ENCODE measurements around the gene CORO7. TPM values are rescaled to one million over a fixed set of nuclear protein-coding genes. Genes with fewer than 3 reads are reported as not detected.

Gene CORO7
- total and polyA plus RNA-seq, 7 experiments from 2014 or later = 29.6 to 572 (median 141) TPM

DNA sequence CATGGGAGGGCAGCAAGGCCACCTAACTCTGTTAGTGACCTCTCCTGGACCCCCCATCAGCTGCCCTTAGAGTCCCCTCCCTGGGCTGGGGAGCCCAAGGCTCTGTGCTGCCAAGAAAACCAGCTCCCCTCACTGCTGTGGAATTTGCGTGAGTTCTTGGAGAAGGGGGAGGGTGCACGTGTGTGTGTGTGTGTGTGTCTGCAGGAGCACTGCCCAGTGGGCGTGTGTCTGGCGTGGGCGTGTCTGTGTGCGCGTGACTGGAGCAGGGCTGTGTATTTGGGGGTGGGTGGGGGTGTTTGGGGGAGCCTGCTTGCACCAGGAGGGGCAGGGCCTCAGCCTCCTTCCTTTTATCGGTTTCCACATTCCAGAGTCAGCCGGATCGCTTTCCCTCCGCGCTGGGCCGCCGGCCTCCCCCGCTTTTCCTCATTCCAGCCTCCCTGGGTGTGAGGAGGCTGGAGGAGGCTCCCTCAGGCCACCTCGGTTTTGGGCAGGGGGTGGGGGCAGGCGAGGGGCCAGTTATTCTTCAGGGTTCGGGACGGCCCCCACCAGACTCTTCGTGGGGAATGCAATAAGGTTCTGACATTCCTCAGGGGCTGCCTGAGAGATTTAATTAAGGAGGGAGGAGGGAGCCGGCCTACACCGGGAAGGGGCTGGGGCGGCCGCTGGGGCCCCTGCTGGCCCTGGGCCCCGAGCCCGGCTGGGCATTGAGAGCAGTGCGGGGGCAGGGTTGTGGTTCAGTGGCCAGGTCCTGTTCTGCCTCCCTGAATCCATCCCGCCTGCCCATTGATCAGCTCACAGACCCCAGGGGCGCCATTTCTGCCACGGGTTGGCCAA is 42.3 kb downstream of the CORO7 start:
- H3K36me3 ChIP-seq (ENCODE audit: control insufficient read depth in 2 of 3, insufficient read depth in 3 of 3, low read length in 3 of 3) = peaks cover 0 to 25% (median 0%) of the 10 kb centered on the region in 3 experiments
- H3K4me3 Mint-ChIP-seq = peak overlapping the region in 2 of 10 donors; percentile 6 to 25
- CTCF ChIA-PET = interaction anchor here (1.1 kb wide), 1 partner anchor 29 kb away, joined by 6 read pairs; no protein-coding TSS in a partner anchor
- peaks cover 0 to 17% (median 12%) of the 10 kb centered on the region in 7 donors for H3K4me1 Mint-ChIP-seq
- H3K9me3 Mint-ChIP-seq = no peaks in the 10 kb centered on the region
- H3K9me3 ChIP-seq (ENCODE audit: control insufficient read depth in 2 of 3, low read length in 3 of 3) = no peaks in the 10 kb centered on the region
- peak overlapping the region in 1 of 9 donors; percentile 78 for H3K27ac Mint-ChIP-seq
- H3K36me3 Mint-ChIP-seq = no peaks in the 10 kb centered on the region
- POLR2A ChIA-PET = no interaction called here
- H3K27me3 Mint-ChIP-seq = no peaks in the 10 kb centered on the region
- no peak overlapping the region for H3K27ac ChIP-seq (ENCODE audit: low read depth, low read length)
- no peak overlapping the region for H3K4me3 ChIP-seq (ENCODE audit: low read length)
- ATAC-seq = no peak
- no peaks in the 10 kb centered on the region for H3K27me3 ChIP-seq (ENCODE audit: control insufficient read depth in 2 of 2, insufficient read depth in 2 of 2, low read length in 2 of 2)
- peak in 1 of 9 donors; percentile 55 for DNase-seq
- peaks cover 15 to 19% of the 10 kb centered on the region in 2 donors for H3K4me1 ChIP-seq (ENCODE audit: control insufficient read depth in 2 of 2, insufficient read depth in 2 of 2, low read length in 2 of 2)
- intact Hi-C loops (cut with micrococcal nuclease) = loop anchor here (5.0 kb wide), 2 partner anchors 38 to 103 kb away; partner anchors contain the start of gene HMOX2 (in 1 of the 2)

DNA sequence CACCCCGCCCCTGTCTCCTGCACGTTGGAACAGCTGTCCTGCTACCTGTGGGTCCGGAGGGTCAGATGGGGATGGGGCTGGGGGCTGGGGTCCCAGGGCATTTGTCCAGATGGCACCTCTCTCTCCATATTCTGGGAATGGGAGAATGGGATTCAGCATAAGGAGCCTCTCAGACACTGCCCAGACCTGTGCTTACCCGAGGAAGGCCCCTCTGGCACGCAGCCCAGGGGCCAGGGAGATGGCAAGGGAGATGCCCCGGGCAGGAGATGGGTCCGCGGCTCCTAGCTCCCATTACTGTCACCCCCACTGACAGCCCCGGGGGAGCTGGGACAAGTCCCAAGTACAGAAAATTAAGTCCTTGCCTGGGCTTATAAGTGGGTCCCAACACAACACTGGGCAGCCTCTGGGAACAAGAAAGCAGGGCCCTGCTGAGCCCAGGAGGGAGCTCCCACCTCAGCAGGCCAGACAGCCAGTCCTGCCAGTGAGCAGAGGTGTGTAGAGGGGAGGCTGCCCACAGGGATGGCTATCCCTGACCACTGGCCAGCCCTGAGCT is 43.0 kb downstream of the CORO7 start:
- H3K36me3 Mint-ChIP-seq = no peaks in the 10 kb centered on the region
- H3K9me3 Mint-ChIP-seq = no peaks in the 10 kb centered on the region
- POLR2A ChIA-PET = no interaction called here
- ATAC-seq = no peak
- Histone ChIP-seq H3K9me3 (ENCODE audit: control insufficient read depth in 2 of 3, low read length in 3 of 3) (no peaks in the 10 kb centered on the region), H3K36me3 (ENCODE audit: control insufficient read depth in 2 of 3, insufficient read depth in 3 of 3, low read length in 3 of 3) (peaks cover 0 to 18% (median 0%) of the 10 kb centered on the region in 3 experiments), H3K27ac (ENCODE audit: low read depth, low read length) (no peak overlapping the region), H3K27me3 (ENCODE audit: control insufficient read depth in 2 of 2, insufficient read depth in 2 of 2, low read length in 2 of 2) (no peaks in the 10 kb centered on the region), H3K4me3 (ENCODE audit: low read length) (no peak overlapping the region), H3K4me1 (ENCODE audit: control insufficient read depth in 2 of 2, insufficient read depth in 2 of 2, low read length in 2 of 2) (peaks cover 15 to 19% of the 10 kb centered on the region in 2 donors)
- H3K4me3 Mint-ChIP-seq = no peak overlapping the region
- intact Hi-C loops (cut with micrococcal nuclease) = loop anchor here (5.0 kb wide), 2 partner anchors 39 to 104 kb away; partner anchors contain the start of gene HMOX2 (in 1 of the 2)
- DNase-seq = peak in 1 of 9 donors; percentile 23
- no peaks in the 10 kb centered on the region for H3K27me3 Mint-ChIP-seq
- CTCF ChIA-PET = interaction anchor here (1.1 kb wide), 1 partner anchor 30 kb away, joined by 6 read pairs; no protein-coding TSS in a partner anchor
- H3K4me1 Mint-ChIP-seq = peaks cover 0 to 21% (median 12%) of the 10 kb centered on the region in 7 donors
- no peak overlapping the region for H3K27ac Mint-ChIP-seq

DNA sequence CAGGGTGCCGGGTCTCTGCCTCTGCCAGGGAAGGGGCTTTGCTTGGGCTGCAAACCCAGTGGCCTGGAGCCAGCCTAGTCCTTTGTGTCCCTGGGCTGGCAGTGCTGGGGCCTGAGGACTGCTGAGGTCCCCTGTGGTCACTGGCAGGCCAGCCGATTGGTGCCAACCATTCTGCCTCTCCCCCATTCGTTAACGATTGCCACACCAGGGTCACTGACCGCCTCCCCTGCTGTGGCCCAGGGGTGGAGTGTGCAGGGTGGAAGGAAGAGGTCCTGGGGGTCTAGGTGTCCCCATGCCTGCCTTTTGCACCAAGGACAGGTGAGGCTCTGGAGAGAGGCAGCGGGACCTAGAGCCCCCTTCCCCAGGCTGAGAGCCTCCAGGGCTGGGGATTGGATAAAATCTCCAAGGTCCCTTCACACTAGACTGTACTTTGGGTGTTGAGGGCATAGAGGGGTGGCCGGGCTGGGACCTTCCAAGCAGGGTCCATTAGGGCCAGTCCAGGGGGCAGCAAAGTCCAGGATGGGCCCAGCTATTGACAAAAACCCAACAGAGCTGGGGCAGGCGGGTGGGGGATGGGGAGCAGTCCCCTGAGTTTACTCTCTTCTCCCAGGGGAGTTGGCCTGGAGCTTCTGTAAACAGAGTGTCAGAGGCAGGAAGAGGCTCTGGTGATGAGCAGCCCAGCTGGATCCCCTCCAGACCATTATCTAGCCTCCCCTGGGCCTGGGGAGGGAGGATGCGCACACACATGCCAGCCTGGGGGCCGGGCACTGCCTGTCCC is 43.6 kb downstream of the CORO7 start:
- Histone ChIP-seq H3K9me3 (ENCODE audit: control insufficient read depth in 2 of 3, low read length in 3 of 3) (no peaks in the 10 kb centered on the region), H3K27me3 (ENCODE audit: control insufficient read depth in 2 of 2, insufficient read depth in 2 of 2, low read length in 2 of 2) (no peaks in the 10 kb centered on the region), H3K4me3 (ENCODE audit: low read length) (peak overlapping the region; percentile 51), H3K4me1 (ENCODE audit: control insufficient read depth in 2 of 2, insufficient read depth in 2 of 2, low read length in 2 of 2) (peaks cover 15 to 19% of the 10 kb centered on the region in 2 donors), H3K36me3 (ENCODE audit: control insufficient read depth in 2 of 3, insufficient read depth in 3 of 3, low read length in 3 of 3) (peaks cover 0 to 14% (median 0%) of the 10 kb centered on the region in 3 experiments), H3K27ac (ENCODE audit: low read depth, low read length) (no peak overlapping the region)
- ATAC-seq = no peak
- ChIA-PET POLR2A (no interaction called here), CTCF (interaction anchor here (1.1 kb wide), 1 partner anchor 31 kb away, joined by 6 read pairs; no protein-coding TSS in a partner anchor)
- Mint-ChIP-seq H3K36me3 (no peaks in the 10 kb centered on the region), H3K27ac (peak overlapping the region in 2 of 9 donors; percentile 38 to 43), H3K9me3 (no peaks in the 10 kb centered on the region), H3K4me3 (peak overlapping the region in 8 of 10 donors; percentile 16 to 88 (median 78)), H3K27me3 (no peaks in the 10 kb centered on the region), H3K4me1 (peaks cover 0 to 19% (median 12%) of the 10 kb centered on the region in 7 donors)
- intact Hi-C loops (cut with micrococcal nuclease) = loop anchor here (5.0 kb wide), 2 partner anchors 40 to 105 kb away; partner anchors contain the start of gene HMOX2 (in 1 of the 2)
- DNase-seq = peak in 1 of 9 donors; percentile 21

DNA sequence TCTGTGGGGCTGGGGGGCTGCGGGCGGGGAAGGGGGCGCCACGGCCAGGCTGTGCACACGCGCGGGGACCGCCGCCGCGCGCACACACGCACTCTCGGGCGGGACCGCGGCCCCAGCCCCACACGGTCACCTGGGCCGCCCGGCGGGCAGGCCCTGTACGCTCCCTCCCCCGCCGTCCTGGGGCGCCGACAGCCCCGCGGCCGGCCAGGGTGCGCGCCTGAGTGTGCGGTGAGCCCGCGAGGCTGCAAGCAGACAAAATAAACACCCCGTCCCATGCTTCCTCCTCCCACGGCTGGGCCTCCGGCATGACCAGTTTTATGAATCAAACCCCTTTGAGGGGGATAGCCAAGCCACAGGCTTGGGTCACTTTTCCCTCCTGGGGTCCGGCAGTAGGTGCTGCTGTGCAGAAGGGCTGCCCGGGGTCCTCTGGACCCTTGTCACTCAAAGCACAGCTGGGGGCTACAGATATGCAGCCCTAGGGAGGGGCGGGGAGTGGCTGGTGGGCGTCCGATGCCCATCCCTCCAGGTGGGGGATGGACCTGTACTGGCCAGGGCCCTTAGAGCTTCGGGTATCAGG is 44.3 kb downstream of the CORO7 start:
- ChIA-PET CTCF (no interaction called here), POLR2A (no interaction called here)
- H3K27ac ChIP-seq (ENCODE audit: low read depth, low read length) = peak overlapping the region; percentile 58

DNA sequence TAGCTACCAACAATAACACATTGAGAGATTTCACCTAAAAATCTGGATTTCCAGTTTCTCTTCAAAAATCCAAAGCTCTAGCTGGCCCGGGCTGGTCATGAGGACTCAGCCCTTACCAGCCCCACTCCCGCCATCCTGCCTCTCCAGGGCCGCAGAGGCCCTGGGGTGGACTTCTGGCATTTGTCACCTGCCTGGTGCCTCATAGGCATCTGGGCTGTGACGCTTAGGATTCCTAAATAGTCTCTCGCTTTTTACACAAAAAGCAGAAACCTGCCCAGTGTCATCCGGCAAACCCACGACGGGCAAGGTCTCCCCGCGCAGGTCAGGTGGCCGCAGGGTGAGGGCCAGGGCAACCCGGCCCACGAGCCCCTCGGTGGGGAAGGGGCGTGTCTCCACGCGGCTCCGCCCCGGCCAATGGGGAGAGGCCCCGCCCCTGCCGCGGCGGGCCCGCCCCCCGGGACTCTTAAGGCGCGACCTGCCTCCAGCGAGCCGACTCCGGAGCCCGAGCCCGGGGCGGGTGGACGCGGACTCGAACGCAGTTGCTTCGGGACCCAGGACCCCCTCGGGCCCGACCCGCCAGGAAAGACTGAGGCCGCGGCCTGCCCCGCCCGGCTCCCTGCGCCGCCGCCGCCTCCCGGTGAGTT is 44.9 kb downstream of the CORO7 start, which contains the start of gene VASN:
Gene VASN (plus strand): TSS at position 492 of the 644 bp plus-strand sequence. CDS start 9,030 bp downstream, outside the sequence.
- Mint-ChIP-seq H3K4me1 (peaks cover 0 to 24% (median 12%) of the 10 kb centered on the region in 7 donors), H3K27ac (peak within 1 kb of the TSS in 6 of 9 donors; percentile 43 to 74 (median 66))
- POLR2A ChIA-PET = no interaction called here

More for the DNA sequence above, 44.3 kb downstream of the CORO7 start:
- DNase-seq (peak in 2 of 9 donors; percentile 33 to 38), ATAC-seq (peak; percentile 53)
- intact Hi-C loops (cut with micrococcal nuclease) = loop anchor here (5.0 kb wide), 2 partner anchors 40 to 105 kb away; partner anchors contain the start of gene HMOX2 (in 1 of the 2)
- H3K4me1 Mint-ChIP-seq = peaks cover 0 to 24% (median 12%) of the 10 kb centered on the region in 7 donors
- no peaks in the 10 kb centered on the region for H3K9me3 ChIP-seq (ENCODE audit: control insufficient read depth in 2 of 3, low read length in 3 of 3)
- H3K36me3 Mint-ChIP-seq = peaks cover 0 to 5% (median 0%) of the 10 kb centered on the region in 5 donors
- H3K4me3 ChIP-seq (ENCODE audit: low read length) = peak overlapping the region; percentile 51
- H3K27me3 ChIP-seq (ENCODE audit: control insufficient read depth in 2 of 2, insufficient read depth in 2 of 2, low read length in 2 of 2) = no peaks in the 10 kb centered on the region
- peaks cover 0 to 3% (median 0%) of the 10 kb centered on the region in 11 donors for H3K9me3 Mint-ChIP-seq
- H3K36me3 ChIP-seq (ENCODE audit: control insufficient read depth in 2 of 3, insufficient read depth in 3 of 3, low read length in 3 of 3) = peaks cover 0 to 16% (median 6%) of the 10 kb centered on the region in 3 experiments
- peak overlapping the region in 6 of 9 donors; percentile 43 to 74 (median 66) for H3K27ac Mint-ChIP-seq
- peaks cover 15 to 19% of the 10 kb centered on the region in 2 donors for H3K4me1 ChIP-seq (ENCODE audit: control insufficient read depth in 2 of 2, insufficient read depth in 2 of 2, low read length in 2 of 2)
- H3K27me3 Mint-ChIP-seq = no peaks in the 10 kb centered on the region
- peak overlapping the region; percentile 61 to 88 (median 81) for H3K4me3 Mint-ChIP-seq

More for the DNA sequence above, 44.9 kb downstream of the CORO7 start, which contains the start of gene VASN:
- H3K9me3 ChIP-seq (ENCODE audit: control insufficient read depth in 2 of 3, low read length in 3 of 3) = no peaks in the 10 kb centered on the region
- peak; percentile 89 for ATAC-seq
- intact Hi-C loops (cut with micrococcal nuclease) = loop anchor here (1.0 to 5.0 kb wide), 5 partner anchors 20 to 245 kb away; partner anchors contain the start of genes PAM16 (in 2 of the 2), CORO7 (in 1 of the 2) and HMOX2 (in 1 of the 2)
- H3K4me1 ChIP-seq (ENCODE audit: control insufficient read depth in 2 of 2, insufficient read depth in 2 of 2, low read length in 2 of 2) = peaks cover 15 to 19% of the 10 kb centered on the region in 2 donors
- Mint-ChIP-seq H3K9me3 (peaks cover 0 to 3% (median 0%) of the 10 kb centered on the region in 11 donors), H3K4me3 (peak within 1 kb of the TSS; percentile 61 to 88 (median 81)), H3K36me3 (peaks cover 0 to 5% (median 0%) of the 10 kb centered on the region in 5 donors), H3K27me3 (no peaks in the 10 kb centered on the region)
- peak; percentile 68 to 84 (median 78) for DNase-seq
- peak within 1 kb of the TSS; percentile 58 for H3K27ac ChIP-seq (ENCODE audit: low read depth, low read length)
- H3K4me3 ChIP-seq (ENCODE audit: low read length) = peak within 1 kb of the TSS; percentile 51
- no peaks in the 10 kb centered on the region for H3K27me3 ChIP-seq (ENCODE audit: control insufficient read depth in 2 of 2, insufficient read depth in 2 of 2, low read length in 2 of 2)
- CTCF ChIA-PET = interaction anchor here (0.9 kb wide), 1 partner anchor 31 kb away, joined by 4 read pairs; no protein-coding TSS in a partner anchor
- H3K36me3 ChIP-seq (ENCODE audit: control insufficient read depth in 2 of 3, insufficient read depth in 3 of 3, low read length in 3 of 3) = peaks cover 0 to 18% (median 6%) of the 10 kb centered on the region in 3 experiments

All from naive thymus-derived CD4-positive, alpha-beta T cell (primary cell).